Occipital lobe (tissue), 1 donor: ENCODE data around the gene PBX3. TPM values are rescaled to one million over a fixed set of nuclear protein-coding genes. Genes with fewer than 3 reads are reported as not detected.

Experiments used
- total RNA-seq: library from RNA; depleted of rRNA; stranded (reverse); fragments of >200 nt; gene quantifications from one replicate; pipeline ENCODE4 v1.2.3, GENCODE V29; 2014

The PBX3 gene
- total RNA-seq, 1 donor from 2014 or later: 14.3 TPM

Other genes with a start within 250 kb of the PBX3 start
- 37.6 TPM for gene MAPKAP1, start 40.2 kb upstream of the PBX3 start, total RNA-seq